Activated T-cell treated with anti-CD3 and anti-CD28 coated beads, Interleukin-2, amount 50 U/mL, for 72 hours (primary cell): ENCODE results near the gene APLF. TPM values are rescaled to one million over a fixed set of nuclear protein-coding genes. Genes with fewer than 3 reads are reported as not detected.

ENCODE experiments used
- total RNA-seq, 2 donors: library from RNA; stranded (reverse); gene quantifications; one replicate each; pipeline ENCODE4 v1.2.3, GENCODE V29; 2022

Gene APLF
- total RNA-seq, 2 donors from 2014 or later: 5.5 to 5.7 TPM

Other genes starting within 250 kb of the APLF start
- gene PPP3R1, start 215.1 kb upstream of the APLF start, total RNA-seq: 10 to 100 TPM; 81.1 to 83.8 TPM
- gene CNRIP1, start 147.6 kb upstream of the APLF start, total RNA-seq: not detected
- 1 to 10 TPM; 2.4 to 5.6 TPM for gene PLEK, start 102.3 kb upstream of the APLF start, total RNA-seq
- gene FBXO48, start 291 bp upstream of the APLF start, total RNA-seq: 1 to 10 TPM; 3.2 to 3.7 TPM
- not detected for gene PROKR1, start 176.0 kb downstream of the APLF start, total RNA-seq